A673 (cell line): ENCODE measurements around the gene RAB27B. TPM values are rescaled to one million over a fixed set of nuclear protein-coding genes. Genes with fewer than 3 reads are reported as not detected.

Experiments
- BruUV-seq: library from RNA; stranded (reverse); fragments of 400-500 nt; replicated peaks from 2 replicates; lab custom pipeline; 2021; lab: Mats Ljungman, UMichigan
- CTCF ChIA-PET: fragments of 300-600 bp; sonication (Branson Sonifier 250); formaldehyde crosslinking; loops from one replicate; lab custom pipeline; 2022; ENCODE audit warnings: antibody characterized with exemption; lab: Charles Lee
- POLR2A ChIA-PET: fragments of 300-600 bp; sonication (Branson Sonifier 250); formaldehyde crosslinking; loops from one replicate; lab custom pipeline; 2022; ENCODE audit warnings: antibody characterized with exemption; ENCODE audit not compliant: low non-redundant PET; lab: Charles Lee
- DNase-seq: peaks from one replicate; pipeline ENCODE4 v3.0.0-alpha.2; 2015; ENCODE audit warnings: low spot score
- H3K27ac ChIP-seq: fragments of 200-600 bp; sonication (generic); 2 replicates; pipeline ENCODE4 v1.5.1; 2016; ENCODE audit warnings: mixed run types, low read depth, mild to moderate bottlenecking, mixed read lengths, antibody characterized with exemption, low read length; ENCODE audit not compliant: poor library complexity, severe bottlenecking
- H3K27me3 ChIP-seq: fragments of 200-600 bp; sonication (generic); replicated peaks from 2 replicates; pipeline ENCODE4 v1.6.1; 2017; ENCODE audit warnings: mixed run types, low read depth, mild to moderate bottlenecking, mixed read lengths, antibody characterized with exemption, low read length; ENCODE audit not compliant: insufficient read depth, poor library complexity
- H3K36me3 ChIP-seq: fragments of 200-600 bp; sonication (generic); 2 replicates; pipeline ENCODE4 v1.6.1; 2016; ENCODE audit warnings: mixed run types, mild to moderate bottlenecking, mixed read lengths, antibody characterized with exemption, low read length; ENCODE audit not compliant: insufficient read depth, poor library complexity, severe bottlenecking
- H3K4me1 ChIP-seq: fragments of 200-600 bp; sonication (generic); 2 replicates; pipeline ENCODE4 v1.6.1; 2017; ENCODE audit warnings: mixed run types, mild to moderate bottlenecking, mixed read lengths, antibody characterized with exemption, low read length; ENCODE audit not compliant: insufficient read depth, poor library complexity, severe bottlenecking
- H3K4me3 ChIP-seq: fragments of 200-600 bp; sonication (generic); 2 replicates; pipeline ENCODE4 v1.5.1; 2016; ENCODE audit warnings: low read depth, mixed run types, mild to moderate bottlenecking, mixed read lengths, low read length; ENCODE audit not compliant: poor library complexity, severe bottlenecking
- H3K9me3 ChIP-seq: fragments of 200-600 bp; sonication (generic); 2 replicates; pipeline ENCODE4 v1.6.1; 2016; ENCODE audit warnings: mixed run types, low read depth, mild to moderate bottlenecking, mixed read lengths, antibody characterized with exemption, low read length; ENCODE audit not compliant: poor library complexity, severe bottlenecking
- CTCF ChIP-seq: fragments of 300-800, 200-600 bp; sonication (generic); conservative IDR thresholded peaks from 2 replicates; pipeline ENCODE4 v1.5.1; 2017; ENCODE audit warnings: low read depth, mild to moderate bottlenecking, antibody characterized with exemption, low read length, moderate library complexity, mixed read lengths
- EZH2 ChIP-seq: fragments of 200-600 bp; sonication (generic); IDR thresholded peaks from 2 replicates; pipeline ENCODE4 v1.6.1; 2017; ENCODE audit warnings: borderline replicate concordance, low read depth, mild to moderate bottlenecking, mixed read lengths, antibody characterized with exemption, low read length; ENCODE audit not compliant: poor library complexity, severe bottlenecking
- intact Hi-C: fragments of 100-400 bp; cut with micrococcal nuclease; formaldehyde crosslinking; loops from one replicate; pipeline ENCODE4 v1.10.0; 2022; ENCODE audit not compliant: unreplicated experiment
- total RNA-seq: library from RNA; stranded (reverse); gene quantifications from 2 replicates; pipeline ENCODE4 v1.2.3, GENCODE V29; 2021

RAB27B gene
- total RNA-seq, 1 experiment from 2014 or later = not detected

- H3K27ac ChIP-seq = no peak overlapping the region
- no peaks in the 10 kb centered on the region for H3K4me1 ChIP-seq
- no TSS peak for BruUV-seq
- H3K9me3 ChIP-seq = no peaks in the 10 kb centered on the region
- peaks cover 7% of the 10 kb centered on the region for H3K27me3 ChIP-seq
- CTCF ChIA-PET = no interaction called here
- no peak for DNase-seq
- no peaks in the 10 kb centered on the region for H3K36me3 ChIP-seq
- intact Hi-C loops = no loop called here
- no peak overlapping the region for H3K4me3 ChIP-seq
- POLR2A ChIA-PET = interaction anchor here (0.6 kb wide), 1 partner anchor 65 kb away, joined by 9 read pairs; no protein-coding TSS in a partner anchor
- TF ChIP-seq CTCF = no peak
- no peak for TF ChIP-seq EZH2
Observed at GRCh38 chr18:54905629-54906028, 77.4 kb downstream of the RAB27B start.

- peaks cover 7% of the 10 kb centered on the region for H3K27me3 ChIP-seq
- DNase-seq = no peak
- H3K27ac ChIP-seq = no peak overlapping the region
- H3K9me3 ChIP-seq = no peaks in the 10 kb centered on the region
- no peak for TF ChIP-seq CTCF
- TF ChIP-seq EZH2 = no peak
- no TSS peak for BruUV-seq
- POLR2A ChIA-PET = no interaction called here
- no peak overlapping the region for H3K4me3 ChIP-seq
- intact Hi-C loops = no loop called here
- H3K4me1 ChIP-seq = no peaks in the 10 kb centered on the region
- CTCF ChIA-PET = no interaction called here
- no peaks in the 10 kb centered on the region for H3K36me3 ChIP-seq
Observed at GRCh38 chr18:54906331-54907185, 78.3 kb downstream of the RAB27B start.

GRCh38 chr18:54909538-54909937, 81.3 kb downstream of the RAB27B start:
- POLR2A ChIA-PET = no interaction called here
- Histone ChIP-seq H3K27me3 (peaks cover 7% of the 10 kb centered on the region), H3K9me3 (no peaks in the 10 kb centered on the region), H3K27ac (no peak overlapping the region), H3K4me3 (no peak overlapping the region), H3K4me1 (no peaks in the 10 kb centered on the region), H3K36me3 (no peaks in the 10 kb centered on the region)
- no TSS peak for BruUV-seq
- no peak for DNase-seq
- intact Hi-C loops = no loop called here
- CTCF ChIA-PET = interaction anchor here (0.7 kb wide), 1 partner anchor 202 kb away, joined by 3 read pairs; no protein-coding TSS in a partner anchor
- TF ChIP-seq CTCF (no peak), EZH2 (no peak)
